Endometrial microvascular endothelial cells (primary cell): ENCODE measurements around the gene TIGAR. TPM values are rescaled to one million over a fixed set of nuclear protein-coding genes. Genes with fewer than 3 reads are reported as not detected.

Source experiments
- in situ Hi-C: cut with HindIII; loops from 2 replicates; pipeline ENCODE4 v1.10.0; 2017; ENCODE audit warnings: low sequenced_read_pairs, low pct_unique_long_range_greater_than_20kb; ENCODE audit errors: inconsistent ontology term
- total RNA-seq: library from RNA; depleted of rRNA; stranded (reverse); fragments of >200 nt; gene quantifications from one replicate; pipeline ENCODE4 v1.2.3, GENCODE V29; 2015; ENCODE audit errors: inconsistent ontology term

The TIGAR gene
- total RNA-seq, 1 donor from 2014 or later, result 22.6 TPM

GRCh38 chr12:4297617-4298016 is 23.4 kb upstream of the TIGAR start:
- in situ Hi-C loops, result no loop called here

DNA sequence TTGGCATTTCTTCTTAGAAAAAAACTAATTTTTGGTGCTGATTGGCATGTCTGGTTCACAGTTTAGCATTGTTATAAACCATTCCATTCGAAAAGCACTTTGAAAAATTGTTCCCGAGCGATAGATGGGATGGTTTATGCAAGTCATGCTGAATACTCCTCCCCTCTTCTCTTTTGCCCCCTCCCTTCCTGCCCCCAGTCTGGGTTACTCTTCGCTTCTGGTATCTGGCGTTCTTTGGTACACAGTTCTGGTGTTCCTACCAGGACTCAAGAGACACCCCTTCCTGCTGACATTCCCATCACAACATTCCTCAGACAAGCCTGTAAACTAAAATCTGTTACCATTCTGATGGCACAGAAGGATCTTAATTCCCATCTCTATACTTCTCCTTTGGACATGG is 20.1 kb upstream of the TIGAR start:
- in situ Hi-C loops, result no loop called here

GRCh38 chr12:4301932-4302501 is 19.0 kb upstream of the TIGAR start:
- in situ Hi-C loops, result no loop called here

- in situ Hi-C loops, result no loop called here
These were observed 18.1 kb upstream of the TIGAR start for GRCh38 chr12:4302881-4303280.

GRCh38 chr12:4303750-4304149 is 17.3 kb upstream of the TIGAR start:
- in situ Hi-C loops, result no loop called here

- in situ Hi-C loops, result no loop called here
These were observed 13.2 kb upstream of the TIGAR start for GRCh38 chr12:4307593-4308333.

DNA sequence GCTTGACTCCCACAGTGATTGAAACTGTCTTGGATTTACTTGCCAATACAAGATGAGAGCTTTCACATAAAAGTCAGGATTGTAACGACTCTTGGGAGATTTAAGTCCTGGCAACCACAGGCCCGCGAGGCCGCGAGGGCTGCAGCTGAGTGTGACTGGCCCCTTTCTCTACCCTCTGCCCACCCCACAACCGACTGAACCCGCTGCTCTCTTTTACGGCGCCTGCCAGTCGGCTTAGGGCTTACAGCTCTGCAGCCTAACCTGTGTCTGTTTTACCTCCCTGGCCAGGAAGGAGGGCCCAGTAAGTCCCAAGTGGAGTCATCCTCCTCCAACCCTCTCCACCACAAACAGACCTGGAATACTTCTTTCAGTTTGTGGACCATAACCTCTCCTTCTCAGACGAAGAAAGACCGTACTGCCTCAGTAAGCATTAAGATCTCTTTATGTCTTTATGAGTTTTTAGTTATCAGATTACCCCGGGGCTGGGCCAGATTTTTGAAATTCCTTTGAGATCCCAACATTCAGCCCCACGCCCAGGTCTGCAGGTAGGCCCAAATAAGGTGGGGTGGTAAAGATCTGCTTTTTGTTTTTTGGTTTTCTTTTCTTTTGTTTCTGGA is 12.6 kb upstream of the TIGAR start:
- in situ Hi-C loops, result no loop called here

DNA sequence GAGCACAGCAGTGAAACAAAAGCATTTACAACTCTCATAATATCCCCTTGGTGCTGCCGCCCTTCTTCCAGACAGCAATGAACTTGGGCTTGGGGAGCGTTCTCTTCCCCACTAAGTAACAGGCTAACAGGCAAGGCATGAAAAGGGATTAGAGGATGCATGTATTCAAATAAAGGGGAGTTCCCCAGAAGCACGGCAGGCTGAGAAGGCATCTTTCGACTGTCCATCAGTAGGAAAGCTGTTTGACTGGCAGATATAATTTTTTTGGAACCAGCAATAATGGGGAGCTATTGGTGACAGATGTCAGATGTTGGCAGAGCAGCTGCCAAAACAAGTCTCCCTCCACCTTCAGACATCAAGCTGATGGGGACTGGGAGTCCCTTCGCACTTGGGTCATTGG is 9.2 kb upstream of the TIGAR start:
- in situ Hi-C loops, result no loop called here

DNA sequence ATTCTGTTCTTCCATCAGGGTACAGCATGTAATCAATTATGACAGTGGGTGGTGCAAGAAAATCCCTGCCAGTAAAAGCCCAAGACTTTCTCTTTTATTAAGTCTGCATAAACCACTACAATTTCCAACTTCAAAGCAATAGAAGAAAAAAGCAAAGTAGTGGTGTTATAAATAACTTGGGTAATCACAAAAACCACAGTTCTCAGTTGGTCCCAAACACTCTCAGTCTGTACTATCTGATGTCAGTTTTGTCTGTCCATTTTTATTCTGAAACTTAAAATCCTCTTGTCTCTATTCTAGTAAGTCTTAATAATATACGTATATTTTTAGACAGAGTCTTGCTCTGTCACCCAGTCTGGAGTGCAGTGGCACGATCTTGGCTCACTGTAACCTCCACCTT is 8.8 kb upstream of the TIGAR start:
- in situ Hi-C loops, result no loop called here

DNA sequence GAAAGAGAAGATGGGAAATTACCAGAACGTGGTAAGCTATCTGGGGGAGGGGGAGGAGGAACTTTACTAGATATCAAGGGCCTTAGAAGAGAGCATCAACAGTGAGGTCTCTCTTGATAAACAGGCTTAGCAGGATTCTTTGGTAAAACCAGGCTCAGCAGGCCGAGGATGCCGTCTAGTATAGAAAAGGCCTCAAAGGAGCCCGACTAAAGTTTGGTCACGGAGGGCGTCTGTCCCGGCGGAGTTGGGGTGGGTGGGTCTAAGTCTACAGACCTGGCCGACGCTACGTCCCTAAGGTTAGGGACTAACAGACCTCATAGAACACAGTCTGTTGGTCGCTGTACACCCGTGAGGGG is 538 bp upstream of the TIGAR start:
- in situ Hi-C loops, result no loop called here

DNA sequence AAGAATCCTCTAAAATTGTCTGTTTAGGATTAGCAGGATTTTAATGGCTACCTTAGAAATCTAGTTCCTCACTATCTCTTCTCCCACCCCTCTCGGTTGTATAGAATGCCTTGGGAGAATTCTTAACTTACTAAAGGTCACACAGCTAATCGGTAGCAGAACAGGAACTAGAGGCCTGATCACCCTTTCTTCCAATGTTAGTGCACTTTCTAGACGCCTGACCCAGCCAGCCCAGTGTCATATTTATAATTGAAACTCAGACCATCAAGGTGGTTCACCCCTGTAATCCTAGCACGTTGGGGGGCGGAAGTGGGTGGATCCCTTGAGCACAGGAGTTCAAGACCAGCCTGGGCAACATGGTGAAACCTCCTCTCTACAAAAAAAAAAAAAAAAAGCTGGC is 1.7 kb downstream of the TIGAR start:
- in situ Hi-C loops, result no loop called here

- in situ Hi-C loops, result no loop called here
These were observed 2.4 kb downstream of the TIGAR start for GRCh38 chr12:4323396-4323795.

DNA sequence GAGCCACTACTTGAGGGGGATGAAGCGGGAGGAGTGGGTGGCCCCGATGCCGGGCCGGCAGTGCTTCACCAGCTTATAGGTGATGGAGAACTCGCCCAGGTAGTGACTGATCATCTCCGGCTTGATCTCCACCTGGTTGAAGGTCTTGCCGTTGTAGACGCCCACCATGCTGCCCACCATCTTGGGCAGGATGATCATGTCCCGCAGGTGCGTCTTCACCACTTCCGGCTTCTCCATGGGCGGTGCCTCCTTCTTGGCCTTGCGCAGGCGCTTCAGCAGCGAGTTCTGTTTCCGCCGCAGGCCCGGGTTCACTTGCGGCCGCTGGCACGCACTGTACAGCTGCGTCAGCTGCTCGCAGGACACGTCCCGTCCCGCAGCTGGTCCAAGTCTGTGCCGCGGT is 3.4 kb downstream of the TIGAR start:
- in situ Hi-C loops, result no loop called here

GRCh38 chr12:4325966-4326365 is 5.0 kb downstream of the TIGAR start:
- in situ Hi-C loops, result no loop called here

DNA sequence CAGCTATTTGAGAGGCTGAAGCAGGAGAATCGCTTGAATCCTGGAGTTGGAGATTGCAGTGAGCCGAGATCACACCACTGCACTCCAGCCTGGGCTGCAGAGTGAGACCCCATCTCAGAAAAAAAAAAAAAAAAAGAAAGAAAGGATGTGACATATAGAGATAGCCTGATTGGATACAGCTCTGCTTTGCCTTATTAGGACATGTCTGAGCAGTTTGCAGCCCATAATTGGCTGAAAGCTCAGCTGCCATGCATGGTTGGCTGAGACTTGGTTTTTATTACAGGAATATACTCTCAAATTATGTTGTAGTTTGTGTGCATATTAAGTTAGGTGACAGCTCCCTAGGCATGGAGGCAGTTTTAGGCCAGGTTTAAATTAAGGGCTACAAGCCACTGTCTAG is 6.3 kb downstream of the TIGAR start:
- in situ Hi-C loops, result no loop called here

- in situ Hi-C loops, result no loop called here
These were observed 9.2 kb downstream of the TIGAR start for GRCh38 chr12:4330203-4330602.

GRCh38 chr12:4331221-4331620 is 10.2 kb downstream of the TIGAR start:
- in situ Hi-C loops, result no loop called here

DNA sequence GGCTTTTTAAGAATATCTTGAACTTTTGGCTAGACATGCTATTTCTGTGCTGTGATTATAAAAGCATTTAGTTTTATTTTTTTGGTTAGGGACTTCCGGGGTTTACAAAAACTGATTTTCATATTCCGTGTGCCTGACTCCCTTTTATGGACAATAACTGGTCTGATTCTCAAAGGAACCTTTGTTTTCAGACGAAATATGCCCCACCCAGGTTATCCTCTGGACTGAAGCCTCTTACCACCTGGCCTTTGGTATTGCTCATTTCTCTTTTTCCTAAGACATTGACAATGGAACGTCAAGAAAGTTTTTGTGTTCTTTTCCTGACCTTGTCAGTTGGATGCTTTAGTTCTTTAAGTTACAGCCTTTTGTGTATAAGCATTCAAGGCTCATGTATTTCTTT is 10.8 kb downstream of the TIGAR start:
- in situ Hi-C loops, result no loop called here

GRCh38 chr12:4346931-4347330 is 25.9 kb downstream of the TIGAR start:
- in situ Hi-C loops, result no loop called here

DNA sequence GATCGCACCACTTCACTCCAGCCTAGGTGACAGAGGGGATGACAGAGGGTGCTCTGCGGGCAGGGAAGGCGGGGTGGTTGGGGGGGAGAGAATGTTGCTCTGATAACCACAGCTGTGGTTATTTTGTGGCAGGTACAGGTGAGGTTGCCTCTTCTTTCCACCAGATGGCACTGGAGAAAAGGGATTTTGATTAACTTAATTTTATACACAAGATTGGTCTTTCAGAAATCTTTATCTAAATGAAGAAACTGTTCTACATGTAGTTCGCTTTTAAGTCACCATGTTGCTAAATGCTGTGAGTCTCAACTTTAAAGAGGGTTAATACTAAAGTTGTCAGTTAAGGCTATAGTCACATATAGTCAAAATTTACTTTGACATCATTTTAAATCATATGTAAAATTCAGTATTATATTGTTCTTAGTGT is 32.8 kb downstream of the TIGAR start:
- in situ Hi-C loops, result no loop called here
